Suprapubic skin (tissue), 3 donors: ENCODE measurements around the gene HMGCS2.

Source experiments
- CTCF ChIP-seq, 2 donors: fragments of 200-600 bp in 1 of 2; fragments of 450-650 bp in 1 of 2; sonication (generic) in 1 of 2; IDR thresholded peaks; one replicate each; pipeline ENCODE4 v1.5.1; 2016 to 2019; ENCODE audit warnings: antibody characterized with exemption in 2 of 2, mild to moderate bottlenecking in 1 of 2, moderate library complexity in 1 of 2
- POLR2A ChIP-seq, 2 donors: fragments of 450-650 bp; IDR thresholded peaks; one replicate each; pipeline ENCODE4 v1.6.1; 2017; ENCODE audit warnings: antibody characterized with exemption in 2 of 2, mild to moderate bottlenecking in 2 of 2, moderate library complexity in 2 of 2

- no peak for TF ChIP-seq CTCF (IDR thresholded peaks at IDR 0.05)
- TF ChIP-seq POLR2A (IDR thresholded peaks at IDR 0.05) = no peak
These were observed 24.1 kb downstream of the HMGCS2 start for GRCh38 chr1:119744598-119744942.
